GM21619 (cell line): ENCODE data around the gene LNX1.

Experiments used
- ATAC-seq: cut with Tn5 transposase; IDR thresholded peaks from one replicate; pipeline ENCODE4 v1.9.1; 2021; ENCODE audit not compliant: unreplicated experiment

LNX1 gene

DNA sequence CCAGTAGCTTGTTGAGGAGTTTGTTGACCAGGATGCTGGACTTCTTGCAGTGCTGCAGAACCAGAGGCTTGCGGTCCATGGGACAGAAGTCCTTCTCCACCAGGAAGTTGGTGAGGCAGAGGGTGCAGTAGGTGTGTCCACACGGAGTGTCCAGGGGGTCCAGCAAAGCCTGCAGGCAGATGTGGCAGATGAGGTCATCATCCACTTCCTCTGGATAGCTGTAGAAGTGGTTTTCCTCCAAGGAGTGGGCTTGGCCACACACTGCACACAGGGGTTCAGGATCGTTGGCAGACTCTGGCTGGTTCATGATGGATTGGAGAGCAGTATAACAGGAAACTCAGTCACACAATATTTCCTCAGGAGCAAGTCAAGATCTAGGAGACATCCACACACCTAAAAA lies 17.6 kb downstream of the LNX1 start:
- ATAC-seq: no peak

DNA sequence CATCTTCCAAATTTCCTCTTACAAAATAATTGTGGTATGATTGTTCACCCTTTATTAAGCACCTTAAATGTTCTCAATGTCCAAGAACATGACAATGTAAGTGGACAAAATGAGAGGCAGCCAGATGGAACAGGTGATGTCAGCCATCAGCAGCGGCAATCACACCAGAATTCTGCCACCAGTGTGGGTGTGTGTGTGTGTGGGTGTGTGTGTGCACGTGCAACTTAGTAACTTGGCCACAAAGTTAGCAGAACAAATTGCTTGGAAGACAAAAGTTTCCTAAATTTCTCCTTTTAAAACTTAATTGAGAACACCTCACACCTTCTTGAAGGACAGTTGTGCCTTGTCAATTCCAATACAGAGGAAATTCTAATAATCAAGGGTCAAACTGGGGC lies 18.7 kb downstream of the LNX1 start:
- no peak for ATAC-seq

DNA sequence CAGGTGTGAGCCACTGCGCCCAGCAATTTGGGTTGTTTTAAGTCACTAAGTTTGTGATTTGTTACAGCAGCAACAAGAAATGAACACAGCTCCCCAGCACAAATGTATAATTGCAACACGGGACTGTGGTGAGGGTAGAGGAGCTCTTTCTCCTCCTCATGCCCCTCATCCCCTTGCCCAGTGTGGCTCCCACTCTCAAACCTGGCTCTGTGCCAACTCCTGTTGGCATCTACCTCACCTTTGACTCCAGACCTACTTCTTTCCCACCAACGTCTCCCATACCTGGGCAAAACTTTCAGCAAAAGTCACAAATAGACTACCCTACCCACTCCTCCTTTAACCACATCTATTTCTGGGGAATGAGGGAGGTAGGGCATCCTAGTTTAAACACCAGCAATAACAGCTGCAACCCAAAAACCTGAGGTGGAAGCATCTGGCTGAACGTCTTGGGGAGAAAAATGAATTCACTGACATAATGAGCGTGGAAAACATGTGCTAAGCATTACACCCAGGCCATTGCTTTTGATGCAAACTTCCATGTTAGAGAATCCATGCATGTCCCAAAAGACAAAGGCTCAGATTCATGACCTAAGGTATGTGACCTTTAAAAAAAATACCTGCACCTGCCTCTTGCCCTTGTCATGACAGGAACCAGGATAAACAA lies 19.2 kb downstream of the LNX1 start:
- ATAC-seq: no peak

DNA sequence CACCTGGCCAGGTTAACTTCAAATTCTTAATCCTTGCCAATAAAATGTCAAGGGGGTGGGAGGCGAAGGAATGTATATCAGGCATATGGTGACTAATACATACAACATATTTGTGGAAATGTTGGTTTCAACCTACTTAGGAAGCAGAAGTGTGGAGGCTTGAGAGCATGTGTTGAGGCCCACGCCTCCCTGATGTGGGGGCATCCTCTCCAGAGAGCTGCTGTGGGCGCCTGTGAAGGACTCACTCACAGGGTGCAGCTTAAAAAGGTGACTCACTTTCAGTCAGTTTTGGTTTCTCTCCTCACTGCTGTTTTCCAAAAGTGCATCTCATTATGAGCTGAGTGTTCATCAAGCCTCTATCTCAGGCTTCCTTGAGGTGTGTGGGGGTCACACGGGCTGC lies 27.5 kb downstream of the LNX1 start:
- peak; percentile 85 for ATAC-seq

DNA sequence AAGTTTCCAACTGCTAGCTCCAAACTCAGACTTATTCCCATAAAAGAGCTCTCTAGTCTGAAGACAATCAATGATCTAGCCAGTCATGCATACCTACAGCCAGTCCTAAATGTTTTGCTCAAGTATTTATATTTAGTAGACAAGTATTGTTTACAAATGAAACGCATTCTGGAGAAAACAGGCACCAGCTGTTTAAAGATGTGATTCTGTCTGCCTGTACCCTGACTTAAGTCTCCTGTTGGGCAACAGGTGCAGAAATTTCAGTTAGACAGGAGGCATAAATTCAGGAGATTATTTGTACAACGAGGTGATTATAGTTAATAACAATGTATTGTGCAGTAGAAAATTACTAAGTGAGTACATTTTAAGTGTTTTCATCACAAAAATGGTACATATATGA lies 28.9 kb downstream of the LNX1 start:
- no peak for ATAC-seq

DNA sequence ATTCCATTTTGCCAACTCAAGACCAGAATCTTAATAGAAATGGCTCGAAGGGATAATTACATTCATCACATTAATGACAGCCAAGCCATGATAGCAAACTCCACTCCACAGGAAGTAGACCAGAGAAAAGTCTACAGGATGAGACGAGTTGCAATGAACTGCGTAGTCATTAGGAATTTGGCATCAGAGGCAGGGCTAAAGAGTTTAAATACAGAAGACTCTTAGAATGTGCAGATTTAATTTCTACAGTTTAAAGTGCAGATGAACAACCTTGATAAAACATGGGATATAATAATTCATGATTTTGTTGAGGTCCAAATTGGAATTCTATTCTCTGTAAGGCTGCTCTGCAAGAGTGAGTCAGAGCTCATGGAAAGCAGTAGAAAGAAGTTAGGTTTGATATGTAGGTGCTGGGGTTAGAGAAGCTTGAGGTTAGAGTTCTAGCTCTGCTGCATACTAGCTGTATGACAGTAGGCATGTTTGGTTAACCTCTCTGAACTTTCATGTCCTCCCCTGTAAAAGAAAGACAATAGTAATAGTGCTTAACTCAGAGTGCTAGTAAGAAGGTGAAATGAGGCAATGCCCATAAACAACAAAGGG lies 32.2 kb downstream of the LNX1 start:
- no peak for ATAC-seq

DNA sequence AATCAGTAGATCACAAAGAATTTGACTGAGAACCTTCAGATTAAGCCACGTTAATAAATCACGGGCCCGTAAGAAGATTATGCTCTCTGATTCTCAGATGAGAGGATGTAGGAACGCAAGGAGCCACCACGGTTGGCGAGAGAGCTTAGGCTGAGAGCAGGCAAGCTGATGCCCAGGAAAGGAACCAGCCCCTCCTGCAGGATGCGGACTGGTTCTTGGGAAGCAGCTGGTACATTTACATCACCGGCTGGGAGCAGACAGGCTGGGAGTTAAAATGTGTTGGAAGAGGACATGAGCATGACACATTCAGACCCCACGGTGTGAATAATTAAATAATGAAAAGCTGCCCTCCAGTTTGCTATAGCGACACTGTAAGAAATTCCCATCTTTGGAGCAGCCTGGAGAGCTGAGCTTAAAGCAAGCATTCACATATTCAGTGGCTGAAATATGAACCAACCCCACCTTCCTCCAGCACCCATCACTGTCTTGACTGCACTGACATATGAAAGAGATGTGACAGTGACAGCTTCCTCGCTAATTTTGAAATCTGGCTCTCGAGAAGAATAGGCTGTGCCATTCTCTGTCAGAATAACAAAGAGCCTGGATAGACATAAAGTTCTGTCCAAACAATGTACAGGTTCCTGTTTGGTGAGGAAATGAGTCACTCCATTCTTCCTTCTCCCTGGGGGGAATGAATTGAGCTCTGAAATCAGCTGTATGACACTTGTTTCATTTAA lies 33.1 kb downstream of the LNX1 start:
- ATAC-seq: no peak

DNA sequence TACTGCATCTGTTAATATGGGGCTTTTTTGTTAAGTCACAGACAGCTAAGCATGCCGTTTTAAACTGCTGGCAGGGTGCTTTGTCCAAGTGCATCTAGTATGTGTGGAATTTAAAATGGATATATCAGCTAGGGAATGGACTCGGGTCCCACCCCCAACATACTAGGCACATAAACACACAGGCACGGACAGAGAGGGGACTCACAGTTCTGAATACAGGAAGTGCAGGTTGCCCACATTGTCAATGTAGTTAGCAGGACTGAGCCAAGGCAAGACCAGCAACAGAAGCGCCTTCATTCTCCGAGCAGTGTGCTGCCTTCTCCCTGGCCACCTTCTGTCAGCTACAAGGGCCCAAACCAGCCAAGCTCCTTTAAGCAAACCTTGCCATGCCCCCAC lies 33.6 kb downstream of the LNX1 start:
- no peak for ATAC-seq

DNA sequence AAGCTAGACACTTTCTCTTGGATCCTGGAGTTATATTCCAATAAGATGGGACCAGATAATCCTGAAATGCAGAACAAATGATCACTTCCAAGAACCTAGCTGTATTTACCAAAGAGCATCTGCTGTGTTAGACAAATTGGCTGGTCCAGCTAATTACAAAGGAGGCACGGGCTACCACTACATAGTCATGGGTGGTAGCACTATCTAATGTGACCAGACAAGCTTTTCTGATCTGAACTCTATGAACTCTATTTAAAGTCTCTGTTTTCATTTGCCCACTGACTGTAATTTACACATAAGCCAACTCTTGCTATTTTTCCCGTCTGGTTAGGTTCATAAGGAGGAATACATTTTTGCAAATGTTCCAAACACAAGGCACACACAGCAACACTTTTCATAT lies 34.6 kb downstream of the LNX1 start:
- no peak for ATAC-seq

DNA sequence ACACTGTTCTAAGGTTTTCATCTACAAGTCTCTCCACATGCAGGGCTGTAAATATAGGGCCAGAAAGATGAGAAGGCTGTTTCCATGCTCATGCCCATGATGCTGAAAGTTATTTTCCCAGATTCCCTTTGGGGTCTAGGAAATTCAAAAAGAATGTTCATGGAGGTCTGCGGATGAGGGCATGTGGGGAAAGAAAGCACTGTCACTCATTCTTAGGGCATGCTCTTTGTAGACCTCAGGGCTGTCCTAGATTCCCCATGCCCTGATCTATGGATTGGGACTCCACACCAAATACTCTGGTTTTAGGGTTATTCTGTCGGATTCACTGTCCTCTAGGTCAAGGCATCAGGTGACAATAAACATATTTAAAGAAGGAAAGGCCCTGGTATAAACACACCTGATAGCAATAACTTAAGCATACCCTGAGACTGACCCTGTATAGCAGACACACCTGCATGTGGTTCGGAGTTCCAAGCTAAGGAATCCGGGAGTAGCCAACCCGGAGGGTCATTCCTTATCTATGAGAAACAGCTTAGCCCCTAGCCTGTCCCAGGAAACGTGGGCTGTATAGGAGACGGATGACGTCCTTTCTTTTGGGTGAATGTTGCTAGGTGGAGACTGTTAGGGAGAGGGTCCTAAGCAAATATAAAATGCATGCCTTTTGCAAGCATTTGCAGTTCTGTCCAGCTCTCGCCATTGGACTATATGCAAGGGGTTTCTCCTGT lies 37.6 kb downstream of the LNX1 start:
- ATAC-seq: no peak

DNA sequence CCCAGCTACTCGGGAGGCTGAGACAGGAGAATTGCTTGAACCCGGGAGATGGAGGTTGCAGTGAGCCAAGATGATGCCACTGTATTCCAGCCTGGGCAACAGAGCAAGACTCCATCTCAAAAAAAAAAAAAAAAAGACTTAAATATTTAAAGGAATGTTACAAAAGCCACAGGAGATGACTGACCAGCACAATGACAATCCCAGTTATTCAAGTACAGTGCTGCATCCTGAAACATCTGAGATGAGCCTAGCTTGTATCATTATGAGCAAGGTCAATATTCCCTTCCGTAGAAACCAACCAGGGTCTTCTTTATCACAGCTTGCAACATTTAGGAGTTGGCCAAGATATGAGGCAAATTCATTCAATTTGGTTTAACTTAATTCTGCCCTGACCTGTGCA lies 38.6 kb downstream of the LNX1 start:
- no peak for ATAC-seq

DNA sequence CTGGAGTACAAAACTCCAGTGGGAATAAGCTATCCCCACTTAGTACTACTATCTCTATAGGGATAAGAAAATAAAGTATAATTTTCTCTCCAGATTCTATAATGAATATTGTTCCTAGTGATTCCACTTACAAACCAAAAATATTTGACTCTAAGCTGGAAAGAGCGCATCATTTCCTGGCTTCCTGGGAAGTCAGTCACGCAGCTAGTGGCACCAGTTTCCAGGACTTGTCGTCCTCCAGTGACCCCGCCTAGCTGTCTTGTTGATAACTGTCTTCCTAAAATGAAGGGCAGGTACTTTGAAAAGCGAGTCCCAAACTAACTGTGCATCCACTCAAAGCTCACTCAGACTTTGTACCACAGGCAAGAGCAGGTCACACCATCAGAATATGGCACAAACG lies 39.3 kb downstream of the LNX1 start:
- ATAC-seq: no peak

DNA sequence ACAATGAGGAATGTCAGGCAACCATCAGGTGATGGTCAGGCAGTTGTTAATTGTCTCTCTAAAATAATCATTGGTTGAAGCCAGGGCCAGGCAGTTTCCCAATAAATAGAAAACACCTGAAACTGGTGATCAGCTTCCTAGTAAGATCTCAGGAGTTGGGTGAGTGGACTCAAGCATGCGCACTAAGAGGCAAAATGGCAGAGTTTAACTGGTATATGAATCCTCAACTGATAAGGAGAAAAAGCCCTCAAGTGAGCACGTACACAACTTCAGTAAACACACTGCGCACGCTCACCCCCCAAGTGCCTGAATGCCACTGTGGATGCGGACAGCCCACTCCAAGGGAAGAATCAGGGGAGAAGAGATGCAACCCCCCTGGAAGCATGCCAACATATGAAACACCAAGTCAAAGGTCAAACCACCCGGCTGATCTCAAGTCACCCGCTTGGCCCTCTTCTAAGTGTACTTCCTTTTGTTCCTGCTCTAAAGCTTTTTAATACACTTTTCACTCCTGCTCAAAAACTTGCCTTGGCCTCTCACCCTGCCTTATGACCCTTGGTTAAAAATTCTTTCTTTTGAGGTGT lies 39.9 kb downstream of the LNX1 start:
- ATAC-seq: no peak

DNA sequence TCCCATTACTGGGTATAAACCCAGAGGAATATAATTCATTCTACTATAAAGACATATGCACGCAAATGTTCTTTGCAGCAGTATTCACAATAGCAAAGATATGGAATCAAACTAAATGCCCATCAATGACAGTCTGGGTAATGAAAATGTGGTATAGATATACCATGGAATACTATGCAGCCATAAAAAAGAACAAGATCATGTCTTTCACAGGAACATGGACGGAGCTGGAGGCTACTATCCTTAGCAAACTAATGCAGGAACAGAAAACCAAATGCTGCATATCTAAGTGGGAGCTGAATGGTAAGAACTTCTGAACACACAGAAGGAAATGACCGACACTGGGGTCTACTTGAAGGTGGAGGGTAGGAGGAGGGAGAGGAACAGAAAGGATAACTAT lies 42.6 kb downstream of the LNX1 start:
- no peak for ATAC-seq

DNA sequence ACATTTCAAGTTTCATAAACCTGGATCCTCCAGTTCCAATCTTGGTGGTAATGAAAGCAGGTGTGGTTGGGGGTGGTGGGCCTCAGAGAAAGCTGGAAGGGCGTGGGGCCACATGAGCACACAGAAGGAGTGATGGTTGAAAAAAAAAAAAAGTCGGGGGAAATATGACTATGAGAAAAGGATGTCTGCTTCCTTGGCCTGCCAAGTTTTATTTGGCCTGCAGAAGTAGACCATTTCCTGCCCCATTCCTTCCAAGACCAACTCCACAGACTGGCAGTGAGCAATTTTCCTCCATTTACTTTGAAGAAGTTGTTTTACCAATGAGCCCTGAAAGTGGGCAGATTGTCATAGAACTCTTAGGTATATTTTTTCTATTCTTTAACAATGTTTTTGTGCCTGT lies 43.3 kb downstream of the LNX1 start:
- ATAC-seq: no peak

DNA sequence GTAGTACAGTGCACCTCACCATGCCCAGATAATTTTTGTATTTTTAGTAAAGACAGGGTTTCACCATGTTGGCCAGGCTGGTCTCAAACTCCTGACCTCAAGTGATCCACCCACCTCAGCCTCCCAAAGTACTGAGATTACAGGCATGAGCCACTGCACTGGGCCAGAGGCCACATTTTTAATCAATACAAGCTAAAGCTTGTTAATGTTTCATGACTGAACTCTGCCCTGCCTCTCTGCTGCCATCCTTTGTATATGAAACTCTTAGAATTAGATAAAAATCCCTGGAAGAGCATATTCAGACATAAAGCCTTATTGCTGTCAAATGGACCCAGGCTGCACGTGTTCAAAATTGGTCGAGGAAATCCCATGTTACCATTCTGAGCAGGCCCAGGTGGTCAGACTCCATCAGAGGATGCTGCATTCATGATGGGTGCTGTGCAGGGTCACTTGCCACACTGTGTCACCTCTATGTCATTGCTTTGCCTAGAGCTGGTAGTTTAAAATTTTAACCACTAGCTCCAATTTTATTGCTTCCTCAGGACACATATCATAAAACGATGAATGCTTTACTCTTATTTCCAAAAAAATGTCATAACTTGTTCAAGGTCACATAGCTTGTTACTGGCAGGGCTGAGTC lies 45.2 kb downstream of the LNX1 start:
- no peak for ATAC-seq

DNA sequence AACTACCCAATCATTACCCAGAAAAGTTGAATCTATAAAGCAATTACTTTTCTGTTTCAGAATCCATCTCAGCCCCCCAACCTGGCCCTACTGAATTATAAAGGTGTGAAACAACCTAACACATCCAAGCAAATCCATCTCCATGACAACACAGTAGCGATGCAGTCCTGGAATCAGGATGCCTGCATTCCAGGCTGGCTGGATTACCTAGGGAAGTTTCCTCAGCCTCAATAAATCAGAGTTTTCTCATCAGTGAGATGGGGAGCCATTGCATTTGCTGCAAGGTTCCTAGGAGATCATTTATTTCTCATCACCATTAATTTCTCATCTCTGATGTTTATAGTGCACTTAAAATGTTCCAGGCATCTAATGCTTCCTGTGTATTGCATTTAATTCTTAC lies 46.0 kb downstream of the LNX1 start:
- no peak for ATAC-seq

DNA sequence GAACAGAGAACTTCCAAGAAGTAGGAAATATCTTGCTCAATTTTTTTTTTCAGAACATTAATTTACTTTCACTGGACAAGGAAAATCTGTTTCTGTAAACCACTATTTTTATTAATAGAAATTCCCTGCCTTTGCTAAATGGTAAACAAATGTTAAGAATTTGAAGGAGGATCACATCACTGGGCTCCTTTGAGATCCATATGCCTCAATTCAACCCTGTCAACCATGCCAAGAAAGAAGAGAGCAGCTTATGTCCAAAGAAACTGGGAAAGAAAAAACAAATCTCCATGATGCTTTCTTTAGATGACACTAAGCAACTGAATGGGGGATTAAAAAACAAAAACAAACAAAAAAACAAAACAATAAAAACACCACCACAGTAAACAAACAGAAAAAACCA lies 47.7 kb downstream of the LNX1 start:
- no peak for ATAC-seq

DNA sequence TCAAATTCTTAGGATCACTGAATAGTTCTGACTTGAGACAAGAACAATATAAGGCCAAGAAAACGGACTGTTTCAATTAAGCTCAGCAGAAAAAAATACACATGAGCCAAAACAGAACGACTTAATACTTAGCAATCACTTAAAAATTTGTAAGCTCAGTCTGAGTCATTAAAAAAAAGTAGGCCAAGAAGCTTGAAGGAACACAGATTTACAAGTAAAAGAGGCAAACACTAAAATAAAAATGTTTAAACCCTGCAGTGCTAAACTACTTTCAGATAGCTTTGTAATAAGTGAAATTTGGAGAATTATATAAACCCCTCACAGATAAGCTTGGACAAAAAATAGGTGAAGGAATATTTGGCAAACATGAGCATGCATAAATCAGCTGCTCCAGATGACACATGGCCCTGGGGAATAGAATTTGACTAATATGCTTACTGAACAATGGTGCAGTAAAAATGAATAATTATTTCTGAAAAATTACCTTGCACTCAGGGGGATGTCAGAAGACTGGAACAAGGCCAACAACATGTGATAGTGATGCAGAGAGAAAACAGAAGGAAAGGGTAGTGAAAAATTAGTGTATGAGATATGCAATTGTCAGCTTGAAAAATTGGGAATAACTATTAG lies 49.6 kb downstream of the LNX1 start:
- no peak for ATAC-seq

DNA sequence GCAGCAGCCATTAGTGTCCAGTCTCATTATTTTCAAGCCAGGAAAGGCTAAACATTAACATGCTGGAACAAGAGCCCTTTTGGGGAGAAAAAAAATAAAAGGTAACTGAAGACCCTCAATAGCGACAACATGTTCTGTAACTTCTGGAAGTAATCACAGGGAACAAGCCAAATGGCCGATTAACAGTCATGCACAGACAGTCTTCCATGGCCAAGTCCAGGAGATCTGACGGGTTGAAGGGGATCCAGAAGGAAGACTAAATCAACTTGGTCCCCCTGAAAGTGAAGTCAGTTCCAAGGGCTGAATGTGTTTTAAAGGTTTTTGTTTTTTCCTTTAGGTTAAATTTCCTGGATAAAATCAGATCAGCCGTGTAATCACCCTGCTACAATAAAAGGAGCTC lies 52.5 kb downstream of the LNX1 start:
- ATAC-seq: no peak

DNA sequence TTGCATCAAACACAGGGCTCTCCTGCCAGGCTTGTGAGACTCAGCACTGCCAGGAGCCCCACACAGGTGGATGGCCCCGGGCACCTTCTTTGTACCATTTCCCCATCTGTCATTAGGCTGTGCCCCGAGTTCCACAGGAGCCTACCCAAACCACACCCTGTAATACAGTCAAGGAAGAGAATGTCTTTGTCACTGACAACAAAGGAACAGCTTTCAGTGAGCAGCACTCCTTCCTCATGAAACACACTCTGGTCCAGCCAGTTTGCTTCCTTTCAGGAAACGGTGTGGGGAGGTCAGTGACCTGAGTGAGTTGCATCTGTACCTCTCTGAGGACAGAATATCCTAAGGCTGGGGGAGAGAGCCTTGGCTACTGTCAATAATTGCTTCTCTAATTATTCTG lies 53.7 kb downstream of the LNX1 start:
- ATAC-seq: no peak
